Measurements from ENCODE around the gene SLC39A3.
A peak's percentile ranks its signal among the peaks of the same experiment; 100 is the strongest.

SLC39A3 gene

DNA sequence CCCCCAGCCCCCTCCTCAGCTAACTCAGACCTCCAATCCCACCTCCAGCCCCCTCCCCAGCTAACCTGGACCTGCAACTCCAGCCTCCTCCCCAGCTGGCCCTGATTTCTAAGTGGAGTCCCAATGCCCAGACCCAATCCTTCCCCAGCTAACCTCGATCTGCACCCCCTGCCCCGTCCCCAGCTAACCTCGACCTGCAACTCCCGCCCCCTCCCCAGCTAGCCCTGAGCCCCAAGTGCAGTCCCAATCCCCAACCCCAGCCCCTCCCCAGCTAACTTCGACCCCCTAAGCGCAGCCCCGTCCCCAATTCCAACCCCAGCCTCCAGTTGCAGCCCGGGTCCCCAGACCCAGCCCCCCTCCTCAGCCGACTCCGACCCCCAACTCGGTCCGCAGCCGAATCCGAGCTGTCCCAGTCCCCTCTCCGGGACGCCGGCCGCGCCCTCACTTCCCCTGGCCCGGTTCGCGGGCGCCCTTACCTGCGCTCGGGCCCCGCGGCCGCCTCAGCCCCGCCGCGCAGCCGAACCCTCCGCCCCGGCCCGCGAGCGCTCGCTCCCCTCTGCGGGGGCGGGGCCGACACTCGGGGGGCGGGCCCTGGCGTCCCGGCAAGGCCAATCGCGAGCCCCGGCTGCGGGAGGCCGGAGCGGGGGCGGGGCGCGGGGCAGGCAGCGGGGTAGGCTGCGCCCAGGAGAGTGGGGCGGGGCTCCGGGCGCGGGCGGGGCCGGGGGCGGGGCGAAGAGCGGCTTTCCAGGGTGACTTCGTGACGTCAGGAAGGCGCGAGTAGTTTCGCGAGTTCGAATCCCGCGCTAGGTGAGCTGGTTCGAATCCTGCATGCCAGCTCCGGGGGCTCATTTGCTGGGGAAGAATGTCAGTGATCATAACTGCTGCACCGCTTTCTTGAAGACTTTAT lies 37.4 kb downstream of the SLC39A3 start, which contains the start of gene GNG7:
GNG7 (minus strand) TSS at position 525 of the 907 bp plus-strand sequence. CDS start 182,006 bp downstream, outside the sequence.
- TF ChIP-seq FOXM1 (IDR thresholded peaks at IDR 0.05; ENCODE audit: borderline replicate concordance, low read depth) (no peak), RAD21 (IDR thresholded peaks at IDR 0.05; ENCODE audit: low read depth) (no peak), NFIC (IDR thresholded peaks at IDR 0.05) (no peak), ZBTB7A (IDR thresholded peaks at IDR 0.05; ENCODE audit: low read depth) (0 out of 2 replicates have a peak, but pooled peaks have one; percentile 53)

DNA sequence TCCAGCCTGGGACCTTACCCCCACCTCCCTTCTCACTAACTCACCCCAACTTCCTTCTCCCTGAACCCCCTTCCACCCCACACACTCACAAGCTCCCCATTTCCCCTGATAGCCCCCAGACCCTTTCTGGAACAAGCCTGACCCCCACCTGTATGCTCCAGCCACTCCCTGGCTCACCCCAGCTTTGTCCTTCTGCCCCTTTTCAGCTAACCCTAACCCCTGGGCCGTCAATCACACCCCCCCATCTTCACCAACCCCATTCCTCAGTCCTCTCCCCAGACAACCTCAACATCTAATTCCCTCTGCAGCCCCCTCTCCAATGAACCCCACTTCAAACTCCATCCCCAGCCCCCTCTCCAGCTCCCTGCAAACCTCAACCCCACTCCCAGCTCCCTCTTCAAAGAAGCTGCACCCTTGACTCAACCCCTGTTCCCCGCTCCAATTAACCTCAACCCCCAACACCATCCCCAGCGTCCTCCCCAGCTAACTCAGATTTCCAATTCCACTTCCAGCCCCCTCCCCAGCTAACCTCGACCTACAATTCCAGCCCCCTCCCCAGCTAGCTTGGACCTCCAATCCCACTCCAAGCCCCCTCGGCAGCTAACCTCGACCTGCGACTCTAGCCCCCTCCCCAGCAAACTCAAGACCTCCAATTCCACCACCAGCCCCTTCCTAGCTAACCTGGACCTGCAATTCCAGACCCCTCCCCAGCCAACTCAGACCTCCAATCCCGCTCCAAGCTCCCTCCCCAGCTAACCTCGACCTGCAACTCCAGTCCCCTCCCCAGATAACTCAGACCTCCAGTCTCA lies 38.3 kb downstream of the SLC39A3 start:
- TF ChIP-seq, protein P1, sequence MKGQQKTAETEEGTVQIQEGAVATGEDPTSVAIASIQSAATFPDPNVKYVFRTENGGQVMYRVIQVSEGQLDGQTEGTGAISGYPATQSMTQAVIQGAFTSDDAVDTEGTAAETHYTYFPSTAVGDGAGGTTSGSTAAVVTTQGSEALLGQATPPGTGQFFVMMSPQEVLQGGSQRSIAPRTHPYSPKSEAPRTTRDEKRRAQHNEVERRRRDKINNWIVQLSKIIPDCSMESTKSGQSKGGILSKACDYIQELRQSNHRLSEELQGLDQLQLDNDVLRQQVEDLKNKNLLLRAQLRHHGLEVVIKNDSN (IDR thresholded peaks at IDR 0.05) = no peak
- TF ChIP-seq FOXM1 (IDR thresholded peaks at IDR 0.05; ENCODE audit: borderline replicate concordance, low read depth) (no peak), YY1 (IDR thresholded peaks at IDR 0.05; ENCODE audit: low read depth) (no peak), TEAD4 (IDR thresholded peaks at IDR 0.05) (no peak), NFIC (IDR thresholded peaks at IDR 0.05) (no peak), TAF1 (IDR thresholded peaks at IDR 0.05; ENCODE audit: low read depth) (no peak), CREB1 (IDR thresholded peaks at IDR 0.05; ENCODE audit: low read depth) (no peak), ZBTB7A (IDR thresholded peaks at IDR 0.05; ENCODE audit: low read depth) (no peak), CEBPB (IDR thresholded peaks at IDR 0.05) (no peak), EGR1 (IDR thresholded peaks at IDR 0.05) (no peak), EP300 (IDR thresholded peaks at IDR 0.05; ENCODE audit: borderline replicate concordance) (no peak), TCF12 (IDR thresholded peaks at IDR 0.05; ENCODE audit: low read depth) (no peak), RAD21 (IDR thresholded peaks at IDR 0.05; ENCODE audit: low read depth) (no peak)
- TF ChIP-seq, protein P2, sequence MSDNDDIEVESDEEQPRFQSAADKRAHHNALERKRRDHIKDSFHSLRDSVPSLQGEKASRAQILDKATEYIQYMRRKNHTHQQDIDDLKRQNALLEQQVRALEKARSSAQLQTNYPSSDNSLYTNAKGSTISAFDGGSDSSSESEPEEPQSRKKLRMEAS (IDR thresholded peaks at IDR 0.05) = no peak
- TF ChIP-seq, protein P3, sequence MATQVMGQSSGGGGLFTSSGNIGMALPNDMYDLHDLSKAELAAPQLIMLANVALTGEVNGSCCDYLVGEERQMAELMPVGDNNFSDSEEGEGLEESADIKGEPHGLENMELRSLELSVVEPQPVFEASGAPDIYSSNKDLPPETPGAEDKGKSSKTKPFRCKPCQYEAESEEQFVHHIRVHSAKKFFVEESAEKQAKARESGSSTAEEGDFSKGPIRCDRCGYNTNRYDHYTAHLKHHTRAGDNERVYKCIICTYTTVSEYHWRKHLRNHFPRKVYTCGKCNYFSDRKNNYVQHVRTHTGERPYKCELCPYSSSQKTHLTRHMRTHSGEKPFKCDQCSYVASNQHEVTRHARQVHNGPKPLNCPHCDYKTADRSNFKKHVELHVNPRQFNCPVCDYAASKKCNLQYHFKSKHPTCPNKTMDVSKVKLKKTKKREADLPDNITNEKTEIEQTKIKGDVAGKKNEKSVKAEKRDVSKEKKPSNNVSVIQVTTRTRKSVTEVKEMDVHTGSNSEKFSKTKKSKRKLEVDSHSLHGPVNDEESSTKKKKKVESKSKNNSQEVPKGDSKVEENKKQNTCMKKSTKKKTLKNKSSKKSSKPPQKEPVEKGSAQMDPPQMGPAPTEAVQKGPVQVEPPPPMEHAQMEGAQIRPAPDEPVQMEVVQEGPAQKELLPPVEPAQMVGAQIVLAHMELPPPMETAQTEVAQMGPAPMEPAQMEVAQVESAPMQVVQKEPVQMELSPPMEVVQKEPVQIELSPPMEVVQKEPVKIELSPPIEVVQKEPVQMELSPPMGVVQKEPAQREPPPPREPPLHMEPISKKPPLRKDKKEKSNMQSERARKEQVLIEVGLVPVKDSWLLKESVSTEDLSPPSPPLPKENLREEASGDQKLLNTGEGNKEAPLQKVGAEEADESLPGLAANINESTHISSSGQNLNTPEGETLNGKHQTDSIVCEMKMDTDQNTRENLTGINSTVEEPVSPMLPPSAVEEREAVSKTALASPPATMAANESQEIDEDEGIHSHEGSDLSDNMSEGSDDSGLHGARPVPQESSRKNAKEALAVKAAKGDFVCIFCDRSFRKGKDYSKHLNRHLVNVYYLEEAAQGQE (IDR thresholded peaks at IDR 0.05; ENCODE audit: low read depth) = no peak

DNA sequence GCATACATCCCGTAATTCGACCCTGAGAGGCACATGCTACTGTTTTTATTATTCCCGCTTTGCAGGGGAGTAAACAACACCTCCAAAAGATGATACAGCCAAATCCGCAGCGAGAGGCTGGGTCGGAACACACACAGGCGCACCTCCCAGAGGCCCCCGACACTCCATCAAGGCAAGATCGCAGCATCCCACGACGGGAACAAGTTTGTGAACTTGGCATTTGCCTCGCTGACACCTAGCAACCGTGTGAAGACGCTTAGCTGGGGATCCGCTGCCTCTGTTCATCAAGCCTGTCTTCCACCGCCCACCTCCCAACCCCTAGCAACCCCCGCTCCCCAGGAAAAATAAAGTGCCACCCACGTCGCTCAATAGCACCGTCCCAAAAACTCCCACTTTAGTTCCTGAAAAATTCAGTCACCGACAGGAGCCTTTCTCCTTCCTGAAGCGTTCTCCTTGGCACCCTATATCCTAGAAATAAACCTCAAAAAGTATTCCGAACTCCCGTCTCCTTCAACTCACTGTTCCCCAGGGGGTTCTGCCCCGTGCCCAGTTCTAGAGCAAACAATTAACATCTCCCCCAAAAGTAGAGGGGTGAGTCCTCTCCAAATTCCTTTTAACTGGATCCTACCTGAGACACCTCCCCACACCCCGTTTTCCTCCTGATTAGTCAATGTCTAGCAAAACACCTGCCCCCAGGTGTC lies 39.0 kb downstream of the SLC39A3 start:
- TF ChIP-seq TAF1 (IDR thresholded peaks at IDR 0.05; ENCODE audit: low read depth) (no peak), ZBTB7A (IDR thresholded peaks at IDR 0.05; ENCODE audit: low read depth) (no peak), EP300 (IDR thresholded peaks at IDR 0.05; ENCODE audit: borderline replicate concordance) (no peak), TEAD4 (IDR thresholded peaks at IDR 0.05) (no peak), NFIC (IDR thresholded peaks at IDR 0.05) (no peak), EGR1 (IDR thresholded peaks at IDR 0.05) (no peak), RAD21 (IDR thresholded peaks at IDR 0.05; ENCODE audit: low read depth) (no peak), FOXM1 (IDR thresholded peaks at IDR 0.05; ENCODE audit: borderline replicate concordance, low read depth) (no peak), YY1 (IDR thresholded peaks at IDR 0.05; ENCODE audit: low read depth) (no peak), CREB1 (IDR thresholded peaks at IDR 0.05; ENCODE audit: low read depth) (no peak)
- TF ChIP-seq, protein P3 (IDR thresholded peaks at IDR 0.05; ENCODE audit: low read depth) = no peak
- TF ChIP-seq, protein P1 (IDR thresholded peaks at IDR 0.05) = no peak

DNA sequence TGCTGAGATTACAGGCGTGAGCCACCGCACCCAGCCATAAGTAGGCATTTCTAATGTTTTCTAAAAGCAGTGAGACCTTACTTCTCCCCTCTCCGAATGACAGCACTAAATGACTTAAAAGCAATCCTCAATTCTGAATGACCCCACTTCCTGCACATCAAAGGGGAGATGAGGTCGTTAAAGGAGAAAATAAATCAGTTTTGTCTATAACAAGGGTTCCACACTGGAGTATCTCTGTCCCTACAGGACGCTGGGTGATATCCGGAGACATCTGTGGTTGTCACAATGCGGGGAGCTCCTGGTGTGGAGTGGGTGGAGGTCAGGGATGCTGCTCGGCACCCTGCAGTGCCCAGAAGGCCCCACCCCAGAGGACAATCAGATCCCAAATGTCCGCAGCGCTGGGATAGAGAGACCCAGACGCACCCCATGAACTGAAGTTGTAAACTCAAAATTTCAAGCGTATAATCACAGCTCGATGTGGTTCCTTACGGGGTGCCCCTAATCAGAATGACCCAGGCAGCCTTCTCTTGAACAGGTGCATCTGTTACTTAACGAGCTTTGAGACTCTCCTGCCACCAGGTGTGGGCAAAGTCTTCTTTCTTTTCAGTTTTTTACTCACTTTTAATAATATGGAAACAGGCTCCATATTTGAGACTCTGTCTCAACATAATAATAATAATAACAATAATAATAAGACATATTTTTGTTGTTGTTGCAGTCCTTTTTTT lies 40.2 kb downstream of the SLC39A3 start:
- no peak for TF ChIP-seq RAD21 (IDR thresholded peaks at IDR 0.05; ENCODE audit: low read depth)
- TF ChIP-seq NFIC (IDR thresholded peaks at IDR 0.05) = no peak
- TF ChIP-seq EGR1 (IDR thresholded peaks at IDR 0.05) = no peak
- TF ChIP-seq TCF12 (IDR thresholded peaks at IDR 0.05; ENCODE audit: low read depth) = no peak
- TF ChIP-seq TEAD4 (IDR thresholded peaks at IDR 0.05) = no peak
- TF ChIP-seq TAF1 (IDR thresholded peaks at IDR 0.05; ENCODE audit: low read depth) = no peak
- TF ChIP-seq, protein P1 (IDR thresholded peaks at IDR 0.05) = no peak
- TF ChIP-seq CREB1 (IDR thresholded peaks at IDR 0.05; ENCODE audit: low read depth) = no peak

Data from Ishikawa (cell line).